ENCODE data around the gene ZBTB11. TPM values are rescaled to one million over a fixed set of nuclear protein-coding genes. Genes with fewer than 3 reads are reported as not detected.

The ZBTB11 gene
- total RNA-seq, 1 experiment from 2014 or later: 14.8 TPM

DNA sequence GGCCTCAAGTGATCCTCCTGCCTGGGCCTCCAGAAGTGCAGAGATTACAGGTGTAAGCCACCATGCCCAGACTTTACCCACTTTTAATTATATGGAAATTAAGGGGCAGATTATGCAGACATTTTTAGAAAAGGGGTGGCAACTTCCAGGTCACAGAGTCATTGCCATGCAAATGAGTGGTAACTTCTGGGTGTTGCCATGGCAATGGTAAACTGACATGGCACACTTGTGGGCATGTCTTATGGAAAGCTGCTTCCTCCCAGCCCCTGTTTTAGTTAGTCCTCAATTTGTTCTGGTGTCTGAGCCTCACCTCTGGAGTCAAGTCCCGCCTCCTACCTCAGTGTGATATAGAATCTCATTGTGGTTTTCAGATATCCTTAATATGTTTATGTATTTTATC, 53.3 kb downstream of the ZBTB11 start:
- no peak for DNase-seq
- Mint-ChIP-seq H3K4me3 (no peak overlapping the region), H3K27ac (no peak overlapping the region)

More for the DNA sequence above, 53.3 kb downstream of the ZBTB11 start:
- Histone ChIP-seq H2BK20ac (ENCODE audit: low read depth, low read length, poor library complexity, severe bottlenecking) (no peak overlapping the region), H2AK5ac (ENCODE audit: insufficient read length, low read length) (no peak overlapping the region), H3K9ac (ENCODE audit: extremely low read depth, insufficient read length, low read length) (no peak overlapping the region), H3K18ac (ENCODE audit: insufficient read length, low read depth, low read length) (no peak overlapping the region), H3K56ac (ENCODE audit: insufficient read length, low read depth, low read length) (no peak overlapping the region), H2BK15ac (ENCODE audit: low read depth, low read length) (no peak overlapping the region), H3K4me2 (ENCODE audit: insufficient read depth, insufficient read length, low read length) (no peak overlapping the region), H3K27ac (ENCODE audit: insufficient read length, low read depth, low read length) (no peak overlapping the region), H3T11ph (ENCODE audit: low read length) (no peak overlapping the region), H3K4ac (ENCODE audit: low read depth, low read length) (no peak overlapping the region), H3K23ac (ENCODE audit: insufficient read length, low read depth, low read length) (no peak overlapping the region), H3K9me3 (ENCODE audit: control insufficient read depth, low read depth, low read length) (peaks cover 10% of the 10 kb centered on the region), H4K91ac (ENCODE audit: insufficient read length, low read depth, low read length) (no peak overlapping the region), H4K20me1 (ENCODE audit: control insufficient read depth, insufficient read depth, insufficient read length) (no peaks in the 10 kb centered on the region), H3K79me2 (ENCODE audit: insufficient read depth, low read length) (no peaks in the 10 kb centered on the region), H3K23me2 (ENCODE audit: insufficient read length, low read depth, low read length, poor library complexity, severe bottlenecking) (no peaks in the 10 kb centered on the region), H3K14ac (ENCODE audit: insufficient read depth, low read length) (no peak overlapping the region), H4K8ac (replicated peaks; ENCODE audit: insufficient read length, low read depth, low read length) (no peak overlapping the region), H2BK120ac (ENCODE audit: low read depth, low read length, poor library complexity, severe bottlenecking) (no peak overlapping the region), H4K5ac (ENCODE audit: insufficient read length, low read depth, low read length) (no peak overlapping the region), H2AFZ (ENCODE audit: low read length) (no peak overlapping the region), H3K79me1 (ENCODE audit: insufficient read depth, low read depth, low read length, poor library complexity, severe bottlenecking) (no peaks in the 10 kb centered on the region), H3K4me1 (ENCODE audit: insufficient read depth, low read length) (no peaks in the 10 kb centered on the region; the same call in 1 of the 2 replicates), H2BK5ac (ENCODE audit: insufficient read length, low read length) (no peak overlapping the region), H3K27me3 (ENCODE audit: insufficient read depth, low read length) (no peaks in the 10 kb centered on the region), H2BK12ac (ENCODE audit: insufficient read length, low read depth, low read length) (no peak overlapping the region)
- no peak for TF ChIP-seq CTCF (conservative IDR thresholded peaks at IDR 0.05)
- no peaks in the 10 kb centered on the region; the same call in 1 of the 2 replicates for H3K27me3 Mint-ChIP-seq (ENCODE audit: low read depth)
- H3K9me3 Mint-ChIP-seq: peaks cover 9 to 16% of the 10 kb centered on the region in 2 experiments
- peaks cover 0 to 16% (median 15%) of the 10 kb centered on the region in 3 experiments; a peak in 4 of 7 replicates for H3K36me3 Mint-ChIP-seq (ENCODE audit: insufficient read depth in 1 of 3, low read depth in 3 of 3)
- WGBS (ENCODE audit: extremely low coverage, insufficient read length, low lambda C conversion rate): no CpG with 5 or more reads among the region's 1 CpG
- H3K4me1 Mint-ChIP-seq: peaks cover 0 to 5% of the 10 kb centered on the region in 2 experiments; a peak in 2 of 4 replicates

Measured in H9 (cell line).